OCI-LY7 (cell line): Measurements from ENCODE around the gene LHX4. TPM values are rescaled to one million over a fixed set of nuclear protein-coding genes. Genes with fewer than 3 reads are reported as not detected.

Experiments
- BruUV-seq: library from RNA; stranded (reverse); fragments of 400-500 nt; replicated peaks from 2 replicates; lab custom pipeline; 2021; lab: Mats Ljungman, UMichigan
- CTCF ChIA-PET: fragments of 300-600 bp; sonication (Branson Sonifier 250); formaldehyde crosslinking; loops from one replicate; lab custom pipeline; 2022; ENCODE audit warnings: antibody characterized with exemption; ENCODE audit not compliant: unreplicated experiment; lab: Charles Lee
- POLR2A ChIA-PET: fragments of 300-600 bp; sonication (Branson Sonifier 250); formaldehyde crosslinking; loops from one replicate; lab custom pipeline; 2022; ENCODE audit warnings: antibody characterized with exemption; lab: Charles Lee
- DNase-seq: peaks from one replicate; pipeline ENCODE4 v3.0.0-alpha.2; 2015; ENCODE audit warnings: low spot score
- H2AFZ ChIP-seq: fragments of 200-600 bp; sonication (generic), shearing (Covaris generic); 2 replicates; pipeline ENCODE4 v1.6.1; 2014; ENCODE audit warnings: mild to moderate bottlenecking, antibody characterized with exemption, low read length, moderate library complexity
- H3K27ac ChIP-seq: fragments of 200-600 bp; sonication (generic); 2 replicates; pipeline ENCODE4 v1.5.1; 2014; ENCODE audit warnings: mixed run types, low read depth, mild to moderate bottlenecking, moderate library complexity, low read length, inconsistent platforms; ENCODE audit not compliant: poor library complexity, severe bottlenecking
- H3K36me3 ChIP-seq: fragments of 200-600 bp; sonication (generic); 2 replicates; pipeline ENCODE4 v1.6.1; 2014; ENCODE audit warnings: mild to moderate bottlenecking, antibody characterized with exemption, low read length, moderate library complexity, mixed read lengths; ENCODE audit not compliant: insufficient read depth
- H3K4me1 ChIP-seq: fragments of 200-600 bp; sonication (generic); 2 replicates; pipeline ENCODE4 v1.5.1; 2014; ENCODE audit warnings: mild to moderate bottlenecking, low read length; ENCODE audit not compliant: insufficient read depth, poor library complexity, severe bottlenecking
- H3K4me2 ChIP-seq: fragments of 200-600 bp; sonication (generic); 2 replicates; pipeline ENCODE4 v1.6.1; 2014; ENCODE audit warnings: mild to moderate bottlenecking, low read length
- H3K4me3 ChIP-seq: fragments of 200-600 bp; sonication (generic); 2 replicates; pipeline ENCODE4 v1.5.1; 2014; ENCODE audit warnings: mild to moderate bottlenecking, low read depth, low read length; ENCODE audit not compliant: poor library complexity, severe bottlenecking
- H3K79me2 ChIP-seq: fragments of 200-600 bp; sonication (generic); 2 replicates; pipeline ENCODE4 v1.6.1; 2016; ENCODE audit warnings: low read depth, mild to moderate bottlenecking, low read length, moderate library complexity, mixed read lengths; ENCODE audit not compliant: insufficient read depth
- H3K9me2 ChIP-seq: fragments of 200-600 bp; sonication (generic); 2 replicates; pipeline ENCODE4 v1.6.1; 2016; ENCODE audit warnings: mild to moderate bottlenecking, low read length, mixed read lengths; ENCODE audit not compliant: insufficient read depth
- H3K9me3 ChIP-seq: fragments of 200-600 bp; sonication (generic); 2 replicates; pipeline ENCODE4 v1.6.1; 2014; ENCODE audit warnings: mild to moderate bottlenecking, mixed run types, low read length, mixed read lengths
- H4K20me1 ChIP-seq: fragments of 200-600 bp; sonication (generic); 2 replicates; pipeline ENCODE4 v1.6.1; 2014; ENCODE audit warnings: mild to moderate bottlenecking, antibody characterized with exemption, low read length, moderate library complexity, mixed read lengths; ENCODE audit not compliant: insufficient read depth
- EZH2phosphoT487 ChIP-seq: fragments of 200-600 bp; sonication (generic); IDR thresholded peaks from 2 replicates; pipeline ENCODE4 v1.6.1; 2018; ENCODE audit warnings: low read depth, borderline replicate concordance, mild to moderate bottlenecking, mixed run types, antibody characterized with exemption, low read length, moderate library complexity, mixed read lengths
- intact Hi-C: fragments of 100-400 bp; cut with micrococcal nuclease; formaldehyde crosslinking; loops from one replicate; pipeline ENCODE4 v1.10.0; 2022; ENCODE audit not compliant: unreplicated experiment
- total RNA-seq, 2 experiments: library from RNA; depleted of rRNA in 1 of 2; stranded (reverse); fragments of >200 nt in 1 of 2; shearing (Covaris generic) in 1 of 2; gene quantifications; 2 replicates each; pipeline ENCODE4 v1.2.3, GENCODE V29; 2014 to 2022
- TF ChIP-seq, protein P1 (sequence below): fragments of 200-600 bp; sonication (generic); conservative IDR thresholded peaks from 2 replicates; pipeline ENCODE4 v1.5.1; 2014; ENCODE audit warnings: mild to moderate bottlenecking, antibody characterized with exemption, low read length, moderate library complexity, mixed read lengths

The LHX4 gene
- total RNA-seq, 2 experiments from 2014 or later: 0.06 TPM; not detected in 1

DNA sequence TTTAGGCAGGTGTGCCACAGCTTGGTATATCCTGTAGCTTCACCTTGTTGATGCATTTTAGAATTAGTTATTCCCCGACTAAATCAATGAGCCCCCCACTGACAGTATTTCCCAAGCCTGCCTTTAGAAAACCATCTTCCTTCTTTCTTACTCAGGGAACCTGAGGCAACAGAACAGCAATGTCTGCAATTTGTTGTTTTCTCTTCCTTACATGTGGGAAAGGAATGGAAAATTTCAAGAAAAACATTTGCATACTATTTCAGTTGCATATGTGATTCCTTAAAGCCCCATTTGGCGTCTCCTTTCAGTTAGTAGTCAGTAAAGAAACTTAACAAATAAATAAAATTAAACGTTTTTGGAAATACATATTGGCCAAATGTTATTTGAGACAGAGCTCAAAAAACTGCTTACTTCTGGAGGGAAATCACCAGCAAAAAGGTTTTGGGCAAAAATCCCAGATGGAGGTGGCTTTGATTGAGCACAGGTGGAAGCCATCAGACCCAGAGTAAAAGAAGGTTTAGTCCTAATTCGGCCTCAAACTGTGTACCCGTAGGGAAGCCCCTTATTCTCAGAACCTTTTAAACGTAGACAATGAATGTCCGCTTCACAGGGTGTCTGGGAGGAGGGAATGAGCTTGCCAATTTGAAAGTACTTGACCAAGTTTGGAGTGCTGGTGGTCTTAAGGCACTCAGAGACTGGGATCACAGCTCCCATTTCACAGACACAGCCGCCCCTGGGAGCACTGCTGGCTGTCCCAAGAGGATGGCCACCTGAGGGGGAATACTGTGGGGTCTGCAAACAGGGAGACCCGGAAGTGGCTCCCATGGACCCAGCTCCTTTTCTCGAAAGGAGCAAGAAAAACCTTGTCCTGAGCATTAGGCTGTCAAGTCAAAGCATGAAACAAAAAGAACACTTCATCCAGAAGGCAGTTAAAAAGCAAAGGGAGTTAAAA, 9.4 kb downstream of the LHX4 start:
- Histone ChIP-seq H4K20me1 (no peaks in the 10 kb centered on the region), H2AFZ (no peak overlapping the region), H3K79me2 (no peaks in the 10 kb centered on the region), H3K4me2 (no peak overlapping the region), H3K36me3 (no peaks in the 10 kb centered on the region), H3K4me1 (no peaks in the 10 kb centered on the region), H3K9me3 (no peaks in the 10 kb centered on the region), H3K9me2 (no peaks in the 10 kb centered on the region), H3K4me3 (no peak overlapping the region), H3K27ac (no peak overlapping the region)
- POLR2A ChIA-PET: no interaction called here
- intact Hi-C loops: no loop called here
- no TSS peak for BruUV-seq
- CTCF ChIA-PET: no interaction called here
- TF ChIP-seq, protein P1, sequence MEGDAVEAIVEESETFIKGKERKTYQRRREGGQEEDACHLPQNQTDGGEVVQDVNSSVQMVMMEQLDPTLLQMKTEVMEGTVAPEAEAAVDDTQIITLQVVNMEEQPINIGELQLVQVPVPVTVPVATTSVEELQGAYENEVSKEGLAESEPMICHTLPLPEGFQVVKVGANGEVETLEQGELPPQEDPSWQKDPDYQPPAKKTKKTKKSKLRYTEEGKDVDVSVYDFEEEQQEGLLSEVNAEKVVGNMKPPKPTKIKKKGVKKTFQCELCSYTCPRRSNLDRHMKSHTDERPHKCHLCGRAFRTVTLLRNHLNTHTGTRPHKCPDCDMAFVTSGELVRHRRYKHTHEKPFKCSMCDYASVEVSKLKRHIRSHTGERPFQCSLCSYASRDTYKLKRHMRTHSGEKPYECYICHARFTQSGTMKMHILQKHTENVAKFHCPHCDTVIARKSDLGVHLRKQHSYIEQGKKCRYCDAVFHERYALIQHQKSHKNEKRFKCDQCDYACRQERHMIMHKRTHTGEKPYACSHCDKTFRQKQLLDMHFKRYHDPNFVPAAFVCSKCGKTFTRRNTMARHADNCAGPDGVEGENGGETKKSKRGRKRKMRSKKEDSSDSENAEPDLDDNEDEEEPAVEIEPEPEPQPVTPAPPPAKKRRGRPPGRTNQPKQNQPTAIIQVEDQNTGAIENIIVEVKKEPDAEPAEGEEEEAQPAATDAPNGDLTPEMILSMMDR: no peak
- no peak for TF ChIP-seq EZH2phosphoT487
- no peak for DNase-seq

DNA sequence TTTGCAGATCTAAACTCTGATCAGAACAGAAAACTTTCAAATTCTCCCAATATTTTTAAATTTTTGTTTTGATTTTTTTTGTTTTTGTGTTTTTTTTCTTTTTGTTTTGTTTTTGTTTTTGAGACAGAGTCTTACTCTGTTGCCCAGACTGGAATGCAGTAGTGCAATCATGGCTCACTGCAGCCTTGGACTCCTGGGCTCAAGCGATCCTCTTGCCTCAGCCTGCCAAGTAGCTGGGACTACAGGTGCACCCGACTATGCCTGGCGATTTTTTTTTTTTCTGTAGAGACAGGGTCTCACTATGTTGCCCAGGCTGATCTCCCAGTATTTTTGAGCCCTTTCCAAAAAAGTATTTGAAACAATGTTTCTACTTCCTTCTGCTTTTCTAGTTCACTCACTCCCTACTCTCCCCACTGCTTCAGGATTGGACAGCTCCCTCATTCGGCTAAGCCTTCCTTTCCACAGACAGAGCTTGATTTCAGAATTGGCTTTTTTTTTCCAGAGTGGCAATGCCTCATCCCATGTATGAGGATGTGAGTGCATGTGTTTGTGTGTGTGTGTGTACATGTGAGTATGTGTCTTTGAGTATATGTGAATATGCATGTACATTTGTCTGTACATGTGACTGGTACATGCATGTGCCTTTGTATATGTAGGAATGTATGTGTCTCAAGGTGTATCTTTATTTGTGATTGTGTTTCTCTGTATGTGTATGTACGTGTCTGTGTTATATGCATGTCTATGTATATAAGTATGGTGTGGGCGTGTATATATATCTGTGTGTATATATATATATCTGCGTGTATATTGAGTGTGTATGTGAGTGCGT, 11.9 kb downstream of the LHX4 start:
- POLR2A ChIA-PET: no interaction called here
- Histone ChIP-seq H3K4me1 (no peaks in the 10 kb centered on the region), H3K79me2 (no peaks in the 10 kb centered on the region), H4K20me1 (no peaks in the 10 kb centered on the region), H3K9me3 (no peaks in the 10 kb centered on the region), H3K9me2 (no peaks in the 10 kb centered on the region), H3K36me3 (no peaks in the 10 kb centered on the region), H2AFZ (no peak overlapping the region), H3K4me2 (no peak overlapping the region), H3K4me3 (no peak overlapping the region), H3K27ac (no peak overlapping the region)
- BruUV-seq: no TSS peak
- TF ChIP-seq, protein P1: no peak
- no peak for TF ChIP-seq EZH2phosphoT487
- intact Hi-C loops: loop anchor here (2.0 kb wide), 1 partner anchor 55 kb away; no protein-coding TSS in a partner anchor
- CTCF ChIA-PET: interaction anchor here (0.6 kb wide), 1 partner anchor 423 kb away, joined by 4 read pairs; no protein-coding TSS in a partner anchor
- DNase-seq: no peak
